Measurements from ENCODE around the gene MTRF1. TPM values are rescaled to one million over a fixed set of nuclear protein-coding genes. Genes with fewer than 3 reads are reported as not detected.

The MTRF1 gene
- total and polyA plus RNA-seq, 9 of the 15 experiments (the other 6 are each of a cell fraction or from before 2014, with no cell fraction given): 12.5 to 33.7 (median 20.1) TPM

DNA sequence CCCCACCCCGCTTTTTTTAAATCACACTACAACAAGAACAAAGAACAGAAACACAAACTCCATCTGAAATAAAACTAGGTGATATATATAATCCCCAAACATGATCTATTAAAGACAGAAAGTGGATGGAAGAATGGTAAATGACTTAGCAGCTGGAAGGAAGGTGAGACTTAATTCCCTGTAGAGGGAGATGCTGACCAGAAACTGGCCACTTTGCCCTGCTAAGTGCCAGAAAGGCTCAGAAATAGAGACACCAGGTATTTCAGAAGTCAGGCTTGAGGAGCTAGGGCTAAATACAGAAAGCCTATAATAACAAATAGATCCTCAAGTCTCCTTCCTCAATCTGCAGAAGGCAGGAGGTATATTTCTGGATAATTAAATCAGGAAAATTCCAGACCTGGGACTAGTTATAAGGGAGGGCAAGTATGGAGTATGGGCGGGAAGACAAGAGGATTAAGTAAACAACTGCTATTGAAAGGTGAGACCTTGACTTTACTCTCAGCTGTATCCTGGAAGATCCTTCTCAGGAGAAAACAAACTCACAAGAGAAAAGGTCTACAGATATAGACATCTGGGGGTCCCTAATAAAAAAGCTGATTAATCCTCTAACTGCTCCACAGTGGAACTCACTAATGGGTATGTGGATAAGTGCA, 32.2 kb downstream of the MTRF1 start:
- Histone ChIP-seq H4K20me1 (replicated peaks; ENCODE audit: control insufficient read depth, insufficient read depth, low read length) (no peaks in the 10 kb centered on the region), H3K9me1 (ENCODE audit: control insufficient read depth, insufficient read depth, low read length) (no peaks in the 10 kb centered on the region), H3K27ac (ENCODE audit: extremely low read depth, low read depth, low read length) (no peak overlapping the region), H3K36me3 (ENCODE audit: control insufficient read depth, insufficient read depth, low read length) (peaks cover 11% of the 10 kb centered on the region; the same call in 1 of the 3 replicates), H3K4me2 (ENCODE audit: insufficient read depth, low read length) (no peak overlapping the region), H3K27me3 (ENCODE audit: control insufficient read depth in 2 of 2, insufficient read depth in 2 of 2, low read length in 2 of 2) (no peaks in the 10 kb centered on the region), H3K4me1 (replicated peaks in 1 of 2; ENCODE audit: control insufficient read depth in 2 of 2, insufficient read depth in 2 of 2, low read length in 2 of 2) (no peaks in the 10 kb centered on the region), H3K79me2 (ENCODE audit: control insufficient read depth, insufficient read depth, low read length) (no peaks in the 10 kb centered on the region), H3K9ac (ENCODE audit: insufficient read depth in 1 of 2, low read depth in 2 of 2, low read length in 2 of 2) (no peak overlapping the region), H2AFZ (ENCODE audit: low read depth, low read length) (no peak overlapping the region), H3K9me3 (replicated peaks; ENCODE audit: control insufficient read depth, insufficient read depth, low read depth, low read length) (no peaks in the 10 kb centered on the region), H3K4me3 (no peak overlapping the region)
- no peak for ATAC-seq
- intact Hi-C loops (cut with micrococcal nuclease) (no loop called here), in situ Hi-C loops (cut with MboI) (no loop called here)
- ChIA-PET CTCF (ENCODE audit: low intra/inter-chr PET ratio) (no interaction called here), POLR2A (no interaction called here)
- no TSS peak for BruUV-seq (replicated peaks)
- 86% methylated on average over 2 of the region's 2 CpGs for WGBS (ENCODE audit: insufficient coverage, low coverage, missing lambda C conversion rate)
- no peak for DNase-seq (ENCODE audit: extremely low read depth in 1 of 4, low spot score in 3 of 4)
- TF ChIP-seq, protein P1, sequence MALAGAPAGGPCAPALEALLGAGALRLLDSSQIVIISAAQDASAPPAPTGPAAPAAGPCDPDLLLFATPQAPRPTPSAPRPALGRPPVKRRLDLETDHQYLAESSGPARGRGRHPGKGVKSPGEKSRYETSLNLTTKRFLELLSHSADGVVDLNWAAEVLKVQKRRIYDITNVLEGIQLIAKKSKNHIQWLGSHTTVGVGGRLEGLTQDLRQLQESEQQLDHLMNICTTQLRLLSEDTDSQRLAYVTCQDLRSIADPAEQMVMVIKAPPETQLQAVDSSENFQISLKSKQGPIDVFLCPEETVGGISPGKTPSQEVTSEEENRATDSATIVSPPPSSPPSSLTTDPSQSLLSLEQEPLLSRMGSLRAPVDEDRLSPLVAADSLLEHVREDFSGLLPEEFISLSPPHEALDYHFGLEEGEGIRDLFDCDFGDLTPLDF (CRISPR knock-in tag; IDR thresholded peaks at IDR 0.05): no peak
- TF ChIP-seq ZNF589 (CRISPR knock-in tag; IDR thresholded peaks at IDR 0.05; ENCODE audit: low read depth) (no peak), RUNX1 (IDR thresholded peaks at IDR 0.05; ENCODE audit: low read depth) (no peak), JUN (IDR thresholded peaks at IDR 0.05; ENCODE audit: borderline replicate concordance, low read depth, low read length) (no peak), JUN (CRISPR knock-in tag; IDR thresholded peaks at IDR 0.05; ENCODE audit: borderline replicate concordance) (no peak), TAF7 (tag; IDR thresholded peaks at IDR 0.05) (no peak), TAF9B (IDR thresholded peaks at IDR 0.05; ENCODE audit: partially characterized antibody) (no peak), ARID2 (IDR thresholded peaks at IDR 0.05) (no peak)
- TF ChIP-seq, protein P2, sequence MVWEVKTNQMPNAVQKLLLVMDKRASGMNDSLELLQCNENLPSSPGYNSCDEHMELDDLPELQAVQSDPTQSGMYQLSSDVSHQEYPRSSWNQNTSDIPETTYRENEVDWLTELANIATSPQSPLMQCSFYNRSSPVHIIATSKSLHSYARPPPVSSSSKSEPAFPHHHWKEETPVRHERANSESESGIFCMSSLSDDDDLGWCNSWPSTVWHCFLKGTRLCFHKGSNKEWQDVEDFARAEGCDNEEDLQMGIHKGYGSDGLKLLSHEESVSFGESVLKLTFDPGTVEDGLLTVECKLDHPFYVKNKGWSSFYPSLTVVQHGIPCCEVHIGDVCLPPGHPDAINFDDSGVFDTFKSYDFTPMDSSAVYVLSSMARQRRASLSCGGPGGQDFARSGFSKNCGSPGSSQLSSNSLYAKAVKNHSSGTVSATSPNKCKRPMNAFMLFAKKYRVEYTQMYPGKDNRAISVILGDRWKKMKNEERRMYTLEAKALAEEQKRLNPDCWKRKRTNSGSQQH (CRISPR knock-in tag; IDR thresholded peaks at IDR 0.05): no peak
- no peak for FAIRE-seq
